SJCRH30 (cell line): ENCODE data around the gene USP35. TPM values are rescaled to one million over a fixed set of nuclear protein-coding genes. Genes with fewer than 3 reads are reported as not detected.

Experiments used
- DNase-seq, 2 experiments: peaks; one replicate each; pipeline ENCODE4 v3.0.0-alpha.2; 2015 to 2020
- H3K27ac ChIP-seq: fragments of 250-450 bp; sonication (Bioruptor Pico); 2 replicates; pipeline ENCODE4 v1.5.1; 2020; ENCODE audit warnings: mild to moderate bottlenecking, moderate library complexity
- H3K27me3 ChIP-seq: fragments of 250-450 bp; sonication (Bioruptor Pico); 2 replicates; pipeline ENCODE4 v1.5.1; 2020; ENCODE audit warnings: mild to moderate bottlenecking, moderate library complexity
- H3K36me3 ChIP-seq: fragments of 250-450 bp; sonication (Bioruptor Pico); 2 replicates; pipeline ENCODE4 v1.5.1; 2020; ENCODE audit warnings: mild to moderate bottlenecking, moderate library complexity
- H3K4me1 ChIP-seq: fragments of 250-450 bp; sonication (Bioruptor Pico); 2 replicates; pipeline ENCODE4 v1.5.1; 2020; ENCODE audit warnings: mild to moderate bottlenecking, moderate library complexity
- H3K4me3 ChIP-seq: fragments of 250-450 bp; sonication (Bioruptor Pico); 2 replicates; pipeline ENCODE4 v1.5.1; 2020; ENCODE audit warnings: mild to moderate bottlenecking, moderate library complexity
- H3K9me3 ChIP-seq: fragments of 250-450 bp; sonication (Bioruptor Pico); replicated peaks from 2 replicates; pipeline ENCODE4 v1.5.1; 2020; ENCODE audit warnings: mild to moderate bottlenecking, moderate library complexity
- total RNA-seq: library from RNA; depleted of rRNA; stranded (reverse); fragments of >200 nt; shearing (Covaris generic); gene quantifications from 2 replicates; pipeline ENCODE4 v1.2.3, GENCODE V29; 2014

Gene USP35
- total RNA-seq, 1 experiment from 2014 or later: 5.1 TPM

DNA sequence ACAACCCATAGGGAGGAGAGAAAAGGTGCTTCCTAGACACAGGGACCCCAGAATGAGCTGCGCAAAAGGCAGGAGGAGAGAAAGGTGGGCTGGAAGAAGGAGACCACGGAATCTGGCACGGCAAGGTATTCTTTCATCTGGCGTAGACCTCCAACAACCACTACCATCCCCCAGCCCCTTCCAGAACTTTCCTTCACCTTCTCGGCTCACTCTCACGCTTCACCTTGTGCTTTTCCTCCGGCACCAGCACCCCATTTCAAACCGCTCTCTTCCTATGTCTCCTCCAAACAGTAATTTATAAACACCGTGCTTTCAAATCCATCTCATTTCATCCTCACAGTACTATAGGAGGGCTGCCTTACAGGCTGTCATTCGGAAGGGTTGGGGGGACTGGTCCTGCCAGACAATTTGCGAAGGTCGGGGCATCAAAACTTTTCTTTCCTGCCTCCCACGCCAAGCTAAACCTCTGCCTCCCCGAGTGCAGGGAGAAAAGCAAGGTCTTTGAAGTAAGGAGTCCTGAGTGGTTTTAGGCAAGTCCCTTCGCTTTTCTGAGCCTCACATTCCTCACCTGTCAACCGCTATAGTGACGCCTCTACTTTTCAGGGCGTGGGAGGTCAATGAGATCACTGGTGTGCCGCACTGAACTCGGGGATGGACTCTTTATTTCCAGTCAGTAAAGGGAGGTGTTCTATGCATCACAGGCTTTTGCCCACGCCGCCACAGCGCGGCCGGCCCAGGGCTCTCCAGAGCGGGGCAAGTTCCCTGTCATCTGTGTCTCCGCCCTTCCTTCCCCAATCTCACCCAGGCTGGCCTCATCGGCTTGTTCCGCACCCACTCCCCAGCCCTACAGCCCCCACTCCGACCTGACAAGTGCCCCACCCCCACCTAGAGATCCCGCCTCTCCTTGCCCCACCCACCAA, 1.1 kb upstream of the USP35 start:
- DNase-seq: no peak
- peak overlapping the region; percentile 78 for H3K4me3 ChIP-seq
- H3K27ac ChIP-seq: no peak overlapping the region
- no peaks in the 10 kb centered on the region for H3K27me3 ChIP-seq
- peaks cover 9% of the 10 kb centered on the region for H3K4me1 ChIP-seq
- H3K9me3 ChIP-seq: no peaks in the 10 kb centered on the region
- no peaks in the 10 kb centered on the region for H3K36me3 ChIP-seq

DNA sequence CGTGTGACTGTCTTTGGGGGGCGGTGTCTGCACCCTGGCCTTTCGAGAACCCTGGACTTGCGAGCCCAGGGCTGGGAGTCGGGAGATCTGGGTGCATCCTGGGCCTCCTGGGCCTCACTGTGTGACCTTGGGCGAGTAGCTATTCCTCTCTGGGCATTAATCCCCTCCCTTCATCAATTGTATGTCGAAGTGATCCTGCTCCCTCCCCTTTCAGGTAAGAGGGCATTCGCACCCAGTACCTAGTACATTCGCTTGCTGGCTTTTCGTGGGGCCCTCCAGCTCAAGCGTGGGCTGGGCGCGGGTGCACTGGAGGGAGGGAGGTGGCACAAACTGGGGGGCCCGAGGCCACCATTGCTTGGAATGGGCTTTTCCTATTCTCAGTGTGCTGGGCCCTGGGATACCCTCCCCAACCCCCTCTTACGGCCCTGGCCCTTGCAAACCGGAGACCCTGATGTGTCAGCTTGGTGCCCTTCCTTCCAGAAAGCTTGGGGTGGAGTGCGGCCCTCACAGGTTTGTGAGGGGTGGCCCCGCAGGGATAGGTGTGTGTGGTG, 530 bp downstream of the USP35 start:
- Histone ChIP-seq H3K4me1 (peaks cover 12% of the 10 kb centered on the region), H3K36me3 (no peaks in the 10 kb centered on the region), H3K9me3 (no peaks in the 10 kb centered on the region), H3K27ac (no peak overlapping the region; the same call in 1 of the 2 replicates), H3K27me3 (no peaks in the 10 kb centered on the region), H3K4me3 (peak overlapping the region; percentile 78)
- no peak for DNase-seq

DNA sequence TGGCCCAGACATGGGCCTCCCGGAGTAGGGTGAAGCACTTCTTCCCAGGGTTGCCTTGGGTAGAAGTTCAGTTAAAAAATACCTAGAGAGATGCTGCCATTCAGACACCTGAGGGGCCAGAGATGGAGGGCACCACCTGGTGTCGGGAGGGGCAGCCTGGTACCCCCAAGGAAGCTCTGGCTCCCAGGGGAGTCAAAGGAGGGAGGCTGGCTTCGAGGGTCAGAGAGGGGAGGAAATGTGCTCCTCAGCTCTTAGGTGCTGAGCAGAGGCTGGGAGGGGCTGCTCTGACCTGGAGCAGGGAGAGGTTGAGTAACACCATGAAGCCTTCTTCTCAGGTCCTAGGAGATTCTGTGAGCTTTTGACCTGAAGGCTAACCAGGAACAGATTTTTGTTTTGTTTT, 1.1 kb downstream of the USP35 start:
- DNase-seq: no peak
- no peaks in the 10 kb centered on the region for H3K27me3 ChIP-seq
- H3K36me3 ChIP-seq: no peaks in the 10 kb centered on the region
- H3K4me1 ChIP-seq: peaks cover 12% of the 10 kb centered on the region
- no peak overlapping the region for H3K27ac ChIP-seq
- H3K4me3 ChIP-seq: no peak overlapping the region
- no peaks in the 10 kb centered on the region for H3K9me3 ChIP-seq

DNA sequence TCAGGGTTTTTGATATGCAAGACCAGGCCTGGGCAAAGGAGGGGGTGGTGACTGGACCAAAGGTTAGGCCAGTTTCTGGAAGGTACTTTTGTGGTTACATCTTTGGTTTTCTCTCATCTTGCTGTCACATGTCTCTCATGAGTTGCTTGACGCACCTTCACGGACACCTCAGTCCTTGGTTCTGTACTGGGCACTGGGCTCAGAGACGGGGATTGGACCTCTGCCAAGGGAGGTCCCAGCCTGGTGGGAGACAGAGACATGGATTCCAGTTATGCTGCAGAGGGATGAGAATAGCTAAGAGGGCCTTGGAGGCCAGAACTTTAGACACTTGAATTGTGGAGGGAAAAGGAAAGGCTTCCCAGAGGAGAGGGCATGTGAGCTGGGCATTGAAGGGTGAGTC, 1.7 kb downstream of the USP35 start:
- no peaks in the 10 kb centered on the region for H3K27me3 ChIP-seq
- H3K4me1 ChIP-seq: peaks cover 12% of the 10 kb centered on the region
- no peak for DNase-seq
- H3K9me3 ChIP-seq: no peaks in the 10 kb centered on the region
- no peak overlapping the region for H3K27ac ChIP-seq
- H3K36me3 ChIP-seq: no peaks in the 10 kb centered on the region
- H3K4me3 ChIP-seq: no peak overlapping the region

DNA sequence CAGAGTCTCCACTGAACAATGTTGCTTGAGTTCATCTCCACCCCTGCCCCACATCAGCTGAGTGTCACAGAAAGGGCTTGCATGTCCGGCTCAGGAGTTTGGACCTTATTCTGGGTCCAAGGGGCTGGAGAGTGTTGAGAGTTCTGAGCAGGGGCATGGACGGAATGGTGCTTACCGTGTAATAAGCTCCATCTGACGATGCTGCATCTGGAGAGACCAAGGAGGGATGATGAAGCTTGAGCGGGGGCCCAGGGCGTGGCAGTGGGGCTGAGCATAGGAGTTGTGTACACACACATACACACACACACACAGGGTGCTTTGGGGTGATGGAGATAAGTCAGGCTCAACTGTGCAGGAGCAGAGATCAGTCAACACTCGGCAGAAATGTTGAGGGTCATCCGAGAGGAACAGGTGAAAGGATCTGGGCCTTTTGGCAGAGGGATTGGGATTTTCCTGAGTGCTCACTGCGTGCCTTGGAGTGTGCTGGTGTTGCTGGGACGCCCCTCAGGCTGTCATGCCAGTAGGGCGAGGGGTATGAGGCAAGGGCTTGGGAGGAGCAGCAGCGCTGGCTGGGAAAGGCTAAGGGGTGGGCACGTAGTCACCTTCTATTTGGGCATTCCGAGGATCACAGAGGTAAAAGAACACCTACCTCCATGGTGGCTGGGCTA, 2.3 kb downstream of the USP35 start:
- DNase-seq: no peak
- no peak overlapping the region for H3K4me3 ChIP-seq
- no peaks in the 10 kb centered on the region for H3K9me3 ChIP-seq
- H3K27ac ChIP-seq: no peak overlapping the region
- no peaks in the 10 kb centered on the region for H3K27me3 ChIP-seq
- peaks cover 12% of the 10 kb centered on the region for H3K4me1 ChIP-seq
- H3K36me3 ChIP-seq: no peaks in the 10 kb centered on the region

DNA sequence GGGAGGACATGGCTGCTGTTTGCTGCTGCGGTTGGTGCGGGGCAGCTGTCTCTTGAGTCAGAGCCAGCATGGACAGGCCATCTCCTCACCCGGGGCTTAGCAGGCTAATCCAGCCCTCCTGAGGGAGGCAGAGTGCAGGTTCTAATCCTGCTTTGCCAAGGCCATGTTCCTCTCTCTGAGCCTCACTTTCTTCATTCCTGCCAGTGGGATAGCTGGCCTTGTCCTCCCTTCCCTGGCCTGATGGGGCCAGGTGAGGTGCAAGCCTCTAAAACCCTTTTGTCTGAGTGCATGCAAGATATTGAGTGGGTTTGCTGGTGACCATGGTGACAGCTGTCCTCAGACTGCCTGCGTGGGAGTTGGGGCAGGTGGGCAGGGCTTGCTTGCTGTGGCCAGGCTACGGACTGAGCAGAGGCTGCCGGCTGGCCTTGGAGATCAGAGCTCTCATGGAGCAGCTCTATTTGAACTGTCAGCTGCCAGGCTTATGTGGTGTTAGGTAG, 3.6 kb downstream of the USP35 start:
- H3K4me1 ChIP-seq: peaks cover 12% of the 10 kb centered on the region

DNA sequence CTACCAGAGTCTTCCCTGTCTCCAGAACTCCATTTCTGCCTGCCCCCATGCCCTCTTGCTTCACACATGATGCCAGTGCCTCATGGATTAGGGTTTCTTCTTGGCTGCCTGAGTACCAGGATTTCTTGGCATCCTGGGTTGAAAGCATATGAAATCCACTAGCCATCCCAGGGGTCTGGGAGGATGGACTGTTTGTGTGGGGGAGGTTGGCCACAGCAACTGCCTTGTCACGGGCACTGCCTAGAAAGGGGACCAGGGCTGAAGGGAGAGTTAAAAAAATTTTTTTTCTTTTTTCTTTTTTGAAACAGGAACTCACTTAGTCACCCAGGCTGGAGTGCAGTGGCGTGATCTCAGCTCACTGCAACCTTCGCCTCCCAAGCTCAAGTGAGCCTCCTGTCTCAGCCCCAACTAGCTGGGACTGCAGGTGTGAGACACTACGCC, 4.2 kb downstream of the USP35 start:
- Histone ChIP-seq H3K4me3 (no peak overlapping the region), H3K27me3 (no peaks in the 10 kb centered on the region), H3K9me3 (no peaks in the 10 kb centered on the region), H3K4me1 (peaks cover 12% of the 10 kb centered on the region), H3K36me3 (no peaks in the 10 kb centered on the region), H3K27ac (no peak overlapping the region)
- no peak for DNase-seq

More for the DNA sequence above, 3.6 kb downstream of the USP35 start:
- H3K4me3 ChIP-seq: no peak overlapping the region
- DNase-seq: peak; percentile 78 to 79
- H3K27ac ChIP-seq: peak overlapping the region; percentile 34
- no peaks in the 10 kb centered on the region for H3K9me3 ChIP-seq
- H3K27me3 ChIP-seq: no peaks in the 10 kb centered on the region
- H3K36me3 ChIP-seq: no peaks in the 10 kb centered on the region

DNA sequence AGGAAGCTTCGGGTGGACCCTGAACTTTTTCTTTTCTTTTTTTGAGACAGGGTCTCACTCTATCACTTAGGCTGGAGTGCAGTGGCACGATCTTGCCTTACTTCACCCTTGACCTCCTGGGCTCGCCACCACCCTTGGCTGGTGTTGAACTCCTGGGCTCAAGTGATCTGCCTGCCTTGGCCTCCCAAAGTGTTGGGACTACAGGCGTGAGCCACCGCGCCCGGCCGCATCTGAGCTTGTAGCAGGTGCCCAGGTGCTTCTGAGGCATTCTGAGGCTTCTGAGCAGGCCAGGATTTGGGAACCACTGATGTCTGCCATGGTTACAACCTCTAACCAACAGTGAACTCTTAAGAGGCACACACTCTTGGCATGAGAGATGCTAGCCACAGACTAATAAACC, 5.1 kb downstream of the USP35 start:
- DNase-seq: no peak
- no peak overlapping the region for H3K4me3 ChIP-seq
- no peaks in the 10 kb centered on the region for H3K27me3 ChIP-seq
- no peak overlapping the region for H3K27ac ChIP-seq
- no peaks in the 10 kb centered on the region for H3K9me3 ChIP-seq
- peaks cover 12% of the 10 kb centered on the region for H3K4me1 ChIP-seq
- no peaks in the 10 kb centered on the region for H3K36me3 ChIP-seq

DNA sequence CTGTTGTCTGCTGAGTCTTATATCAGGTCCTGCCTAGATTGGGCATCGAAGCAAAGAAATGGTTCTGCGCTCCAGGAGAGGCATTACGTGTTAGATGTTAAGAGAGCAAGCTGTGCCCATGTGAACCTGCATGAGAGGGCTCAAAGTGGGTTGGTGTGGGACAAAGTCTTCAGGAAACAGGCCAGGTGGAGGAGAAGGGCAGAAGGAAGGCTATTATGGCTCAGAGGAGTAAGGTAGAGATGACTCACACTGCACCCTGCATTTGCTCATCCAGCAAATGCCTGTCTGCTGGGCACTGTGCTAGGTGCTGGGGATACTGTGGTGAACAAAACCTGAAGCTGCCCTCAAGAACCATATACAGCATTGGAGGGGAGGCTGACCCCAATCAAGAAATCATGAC, 5.8 kb downstream of the USP35 start:
- H3K36me3 ChIP-seq: no peaks in the 10 kb centered on the region
- DNase-seq: no peak
- peaks cover 12% of the 10 kb centered on the region for H3K4me1 ChIP-seq

DNA sequence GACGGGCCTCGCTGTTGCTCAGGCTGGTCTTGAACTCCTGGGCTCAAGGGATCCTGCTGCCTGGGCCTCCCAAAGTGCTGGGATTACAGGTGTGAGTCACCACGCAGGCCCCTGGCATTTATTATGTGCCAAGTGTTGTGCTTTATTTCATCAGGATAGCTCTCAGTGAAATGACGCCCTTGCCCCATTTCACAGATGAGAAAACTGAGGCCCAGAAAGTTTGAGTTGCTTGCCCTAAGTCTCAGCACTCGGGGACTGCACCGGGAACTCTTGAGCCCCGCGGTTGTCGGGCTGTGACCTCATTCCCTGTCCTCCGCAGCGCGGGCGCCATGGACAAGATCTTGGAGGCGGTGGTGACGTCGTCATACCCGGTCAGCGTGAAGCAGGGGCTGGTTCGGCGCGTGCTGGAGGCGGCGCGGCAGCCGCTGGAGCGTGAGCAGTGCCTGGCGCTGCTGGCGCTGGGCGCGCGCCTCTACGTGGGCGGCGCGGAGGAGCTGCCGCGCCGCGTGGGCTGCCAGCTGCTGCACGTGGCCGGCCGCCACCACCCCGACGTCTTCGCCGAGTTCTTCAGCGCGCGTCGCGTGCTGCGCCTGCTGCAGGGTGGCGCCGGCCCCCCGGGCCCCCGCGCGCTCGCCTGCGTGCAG, 7.3 kb downstream of the USP35 start:
- H3K27ac ChIP-seq: no peak overlapping the region
- no peaks in the 10 kb centered on the region for H3K36me3 ChIP-seq
- DNase-seq: no peak
- peaks cover 12% of the 10 kb centered on the region for H3K4me1 ChIP-seq
- no peaks in the 10 kb centered on the region for H3K9me3 ChIP-seq
- no peak overlapping the region for H3K4me3 ChIP-seq
- H3K27me3 ChIP-seq: no peaks in the 10 kb centered on the region

More for the DNA sequence above, 5.8 kb downstream of the USP35 start:
- no peaks in the 10 kb centered on the region for H3K27me3 ChIP-seq
- no peaks in the 10 kb centered on the region for H3K9me3 ChIP-seq
- no peak overlapping the region for H3K4me3 ChIP-seq
- H3K27ac ChIP-seq: no peak overlapping the region

DNA sequence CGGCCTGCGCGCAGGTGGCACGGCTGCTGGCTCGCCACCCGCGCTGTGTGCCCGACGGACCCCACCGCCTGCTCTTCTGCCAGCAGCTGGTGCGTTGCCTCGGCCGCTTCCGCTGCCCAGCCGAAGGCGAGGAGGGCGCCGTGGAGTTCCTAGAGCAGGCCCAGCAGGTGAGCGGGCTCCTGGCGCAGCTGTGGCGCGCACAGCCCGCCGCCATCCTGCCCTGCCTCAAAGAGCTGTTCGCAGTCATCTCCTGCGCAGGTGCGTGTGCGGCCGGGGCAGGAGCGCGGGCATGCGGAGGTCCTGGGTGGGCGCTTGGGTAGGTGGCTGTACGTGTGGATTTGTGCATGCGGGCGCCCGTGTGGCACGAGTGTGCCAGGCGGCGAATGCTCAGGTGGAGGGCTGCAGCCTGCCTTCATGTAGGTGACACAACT, 8.0 kb downstream of the USP35 start:
- H3K4me1 ChIP-seq: peaks cover 12% of the 10 kb centered on the region
- no peaks in the 10 kb centered on the region for H3K9me3 ChIP-seq
- H3K4me3 ChIP-seq: no peak overlapping the region
- H3K36me3 ChIP-seq: no peaks in the 10 kb centered on the region
- H3K27me3 ChIP-seq: no peaks in the 10 kb centered on the region
- DNase-seq: no peak
- H3K27ac ChIP-seq: no peak overlapping the region

DNA sequence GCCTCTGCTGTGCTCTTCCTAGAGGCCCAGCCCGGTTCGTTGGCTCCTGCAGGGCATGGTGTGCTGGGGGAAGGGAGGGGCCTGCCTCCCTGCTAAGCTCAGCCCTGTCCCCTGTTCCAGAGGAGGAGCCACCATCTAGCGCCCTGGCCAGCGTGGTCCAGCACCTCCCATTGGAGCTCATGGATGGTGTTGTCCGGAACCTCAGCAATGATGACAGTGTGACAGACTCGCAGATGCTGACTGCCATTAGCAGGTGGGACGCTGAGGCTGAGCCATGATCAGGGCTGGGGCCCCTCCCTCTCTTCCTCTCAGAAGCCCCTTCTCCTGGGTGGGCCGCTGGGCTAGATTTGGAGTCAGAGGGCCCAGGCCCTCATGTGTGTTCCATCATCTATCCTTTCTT, 9.1 kb downstream of the USP35 start:
- Histone ChIP-seq H3K27ac (no peak overlapping the region), H3K4me3 (no peak overlapping the region), H3K4me1 (peaks cover 1% of the 10 kb centered on the region; the same call in 1 of the 2 replicates), H3K9me3 (no peaks in the 10 kb centered on the region), H3K27me3 (no peaks in the 10 kb centered on the region), H3K36me3 (no peaks in the 10 kb centered on the region)
- DNase-seq: no peak

DNA sequence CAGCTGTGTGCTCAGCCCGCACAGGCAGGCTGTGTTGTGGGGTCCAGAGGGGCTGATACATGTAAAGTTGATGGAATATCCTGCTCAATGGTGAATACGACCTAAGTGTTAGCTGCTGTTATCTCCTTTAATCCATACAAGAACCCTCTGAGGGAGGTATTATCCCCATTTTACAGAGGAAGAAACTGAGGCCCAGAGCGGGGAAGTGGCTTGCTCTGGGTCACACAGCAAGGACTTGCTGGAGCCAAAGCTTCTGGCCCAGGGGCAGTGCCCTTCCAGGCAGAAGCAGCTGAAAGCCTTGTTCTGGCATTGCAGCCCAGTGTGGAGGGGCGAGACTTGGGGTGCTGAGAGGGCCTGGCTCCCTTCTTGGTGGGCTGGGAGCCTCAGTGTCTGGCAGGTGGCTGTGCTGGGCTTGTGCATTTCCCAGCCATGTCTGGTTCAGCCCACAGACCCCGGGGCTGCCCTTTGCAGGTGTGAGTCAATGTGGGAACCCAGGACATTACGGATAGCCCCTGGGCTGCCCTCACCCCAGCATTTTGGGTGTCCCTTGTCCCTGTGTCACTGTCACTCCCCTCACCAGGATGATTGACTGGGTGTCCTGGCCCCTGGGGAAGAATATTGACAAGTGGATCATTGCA, 10.4 kb downstream of the USP35 start:
- no peak for DNase-seq
- Histone ChIP-seq H3K9me3 (no peaks in the 10 kb centered on the region), H3K4me3 (no peak overlapping the region), H3K27ac (no peak overlapping the region), H3K4me1 (no peaks in the 10 kb centered on the region), H3K36me3 (no peaks in the 10 kb centered on the region), H3K27me3 (no peaks in the 10 kb centered on the region)

DNA sequence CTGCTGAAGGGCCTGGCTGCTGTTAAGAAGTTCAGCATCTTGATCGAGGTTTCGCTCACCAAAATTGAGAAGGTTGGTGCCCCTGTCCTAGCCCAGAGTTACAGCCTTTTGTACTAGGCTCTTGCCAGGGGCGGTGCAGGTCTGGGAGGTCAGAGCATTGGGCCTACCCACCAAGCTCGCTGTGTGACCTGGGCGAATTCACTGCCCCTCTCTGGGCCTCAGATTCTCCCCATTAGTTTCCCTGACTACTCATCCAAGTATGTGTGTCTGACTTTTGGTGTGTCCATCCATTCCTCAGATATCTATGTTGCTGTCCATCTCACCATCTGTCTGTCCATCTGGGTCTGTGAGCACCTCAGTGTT, 10.9 kb downstream of the USP35 start:
- Histone ChIP-seq H3K27me3 (no peaks in the 10 kb centered on the region), H3K4me3 (no peak overlapping the region), H3K36me3 (no peaks in the 10 kb centered on the region), H3K4me1 (no peaks in the 10 kb centered on the region), H3K27ac (no peak overlapping the region), H3K9me3 (no peaks in the 10 kb centered on the region)
- DNase-seq: no peak
